ENCODE results near the gene SHB.
"Not testable (repeated sequence)": the region's sequence is repeated elsewhere in the genome, so short reads cannot be mapped to it uniquely, and the experiment has no call there.

Gene SHB

GRCh38 chr9:37916471-37917312 is 152.3 kb downstream of the SHB start:
- Histone ChIP-seq H3K4me1 (ENCODE audit: insufficient read depth, low read length) (peaks cover 13% of the 10 kb centered on the region; the same call in 1 of the 2 replicates), H3K36me3 (ENCODE audit: insufficient read depth, low read depth, low read length) (no peaks in the 10 kb centered on the region), H3K27me3 (ENCODE audit: insufficient read depth, low read length) (no peaks in the 10 kb centered on the region), H3K27ac (ENCODE audit: low read length) (no peak overlapping the region), H3K9ac (ENCODE audit: low read depth, low read length) (no peak overlapping the region), H3K9me3 (ENCODE audit: insufficient read depth, low read depth, low read length) (no peaks in the 10 kb centered on the region), H3K4me3 (ENCODE audit: low read length) (no peak overlapping the region)

GRCh38 chr9:37915911-37916470 is 153.0 kb downstream of the SHB start:
- H3K27ac ChIP-seq (ENCODE audit: low read length), result no peak overlapping the region
- no peak overlapping the region for H3K9ac ChIP-seq (ENCODE audit: low read depth, low read length)
- H3K4me3 ChIP-seq (ENCODE audit: low read length), result no peak overlapping the region
- H3K9me3 ChIP-seq (ENCODE audit: insufficient read depth, low read depth, low read length), result no peaks in the 10 kb centered on the region
- H3K36me3 ChIP-seq (ENCODE audit: insufficient read depth, low read depth, low read length), result no peaks in the 10 kb centered on the region
- H3K4me1 ChIP-seq (ENCODE audit: insufficient read depth, low read length), result peaks cover 13% of the 10 kb centered on the region; the same call in 1 of the 2 replicates
- no peaks in the 10 kb centered on the region for H3K27me3 ChIP-seq (ENCODE audit: insufficient read depth, low read length)

GRCh38 chr9:37914701-37915358 is 154.2 kb downstream of the SHB start:
- Histone ChIP-seq H3K27ac (ENCODE audit: low read length) (no peak overlapping the region), H3K27me3 (ENCODE audit: insufficient read depth, low read length) (no peaks in the 10 kb centered on the region), H3K9me3 (ENCODE audit: insufficient read depth, low read depth, low read length) (no peaks in the 10 kb centered on the region), H3K36me3 (ENCODE audit: insufficient read depth, low read depth, low read length) (no peaks in the 10 kb centered on the region), H3K4me1 (ENCODE audit: insufficient read depth, low read length) (peaks cover 8% of the 10 kb centered on the region; the same call in 1 of the 2 replicates), H3K9ac (ENCODE audit: low read depth, low read length) (no peak overlapping the region), H3K4me3 (ENCODE audit: low read length) (no peak overlapping the region)

GRCh38 chr9:37914154-37914551 is 154.9 kb downstream of the SHB start:
- no peak overlapping the region for H3K9ac ChIP-seq (ENCODE audit: low read depth, low read length)
- H3K27me3 ChIP-seq (ENCODE audit: insufficient read depth, low read length), result no peaks in the 10 kb centered on the region
- H3K9me3 ChIP-seq (ENCODE audit: insufficient read depth, low read depth, low read length), result no peaks in the 10 kb centered on the region
- H3K36me3 ChIP-seq (ENCODE audit: insufficient read depth, low read depth, low read length), result no peaks in the 10 kb centered on the region
- no peak overlapping the region for H3K4me3 ChIP-seq (ENCODE audit: low read length)
- no peak overlapping the region for H3K27ac ChIP-seq (ENCODE audit: low read length)
- peaks cover 4% of the 10 kb centered on the region; the same call in 1 of the 2 replicates for H3K4me1 ChIP-seq (ENCODE audit: insufficient read depth, low read length)

GRCh38 chr9:37913480-37914153 is 155.4 kb downstream of the SHB start:
- Histone ChIP-seq H3K36me3 (ENCODE audit: insufficient read depth, low read depth, low read length) (no peaks in the 10 kb centered on the region), H3K27ac (ENCODE audit: low read length) (no peak overlapping the region), H3K9ac (ENCODE audit: low read depth, low read length) (no peak overlapping the region), H3K27me3 (ENCODE audit: insufficient read depth, low read length) (no peaks in the 10 kb centered on the region), H3K4me3 (ENCODE audit: low read length) (no peak overlapping the region), H3K9me3 (ENCODE audit: insufficient read depth, low read depth, low read length) (no peaks in the 10 kb centered on the region), H3K4me1 (ENCODE audit: insufficient read depth, low read length) (no peaks in the 10 kb centered on the region)

GRCh38 chr9:37911271-37911681 is 157.8 kb downstream of the SHB start:
- Histone ChIP-seq H3K27me3 (ENCODE audit: insufficient read depth, low read length) (no peaks in the 10 kb centered on the region; the same call in 1 of the 2 replicates), H3K36me3 (ENCODE audit: insufficient read depth, low read depth, low read length) (no peaks in the 10 kb centered on the region), H3K27ac (ENCODE audit: low read length) (no peak overlapping the region), H3K4me1 (ENCODE audit: insufficient read depth, low read length) (no peaks in the 10 kb centered on the region), H3K4me3 (ENCODE audit: low read length) (no peak overlapping the region), H3K9ac (ENCODE audit: low read depth, low read length) (no peak overlapping the region), H3K9me3 (ENCODE audit: insufficient read depth, low read depth, low read length) (no peaks in the 10 kb centered on the region)

GRCh38 chr9:37910271-37910670 is 158.8 kb downstream of the SHB start:
- no peak overlapping the region for H3K27ac ChIP-seq (ENCODE audit: low read length)
- H3K27me3 ChIP-seq (ENCODE audit: insufficient read depth, low read length), result peaks cover under 1% of the 10 kb centered on the region; the same call in 1 of the 2 replicates
- H3K9me3 ChIP-seq (ENCODE audit: insufficient read depth, low read depth, low read length), result no peaks in the 10 kb centered on the region
- no peaks in the 10 kb centered on the region for H3K4me1 ChIP-seq (ENCODE audit: insufficient read depth, low read length)
- H3K4me3 ChIP-seq (ENCODE audit: low read length), result no peak overlapping the region
- H3K36me3 ChIP-seq (ENCODE audit: insufficient read depth, low read depth, low read length), result no peaks in the 10 kb centered on the region
- H3K9ac ChIP-seq (ENCODE audit: low read depth, low read length), result no peak overlapping the region

GRCh38 chr9:37909836-37910235 is 159.2 kb downstream of the SHB start:
- H3K9ac ChIP-seq (ENCODE audit: low read depth, low read length), result not testable (repeated sequence)

GRCh38 chr9:37909326-37909725 is 159.7 kb downstream of the SHB start:
- Histone ChIP-seq H3K9ac (ENCODE audit: low read depth, low read length) (no peak overlapping the region), H3K27me3 (ENCODE audit: insufficient read depth, low read length) (peaks cover 6% of the 10 kb centered on the region; the same call in 1 of the 2 replicates), H3K27ac (ENCODE audit: low read length) (no peak overlapping the region)

More at GRCh38 chr9:37909836-37910235, 159.2 kb downstream of the SHB start:
- H3K4me3 ChIP-seq (ENCODE audit: low read length); H3K4me1 ChIP-seq (ENCODE audit: insufficient read depth, low read length); H3K36me3 ChIP-seq (ENCODE audit: insufficient read depth, low read depth, low read length); H3K9me3 ChIP-seq (ENCODE audit: insufficient read depth, low read depth, low read length); H3K27me3 ChIP-seq (ENCODE audit: insufficient read depth, low read length); H3K27ac ChIP-seq (ENCODE audit: low read length): not testable (repeated sequence)

GRCh38 chr9:37908698-37909186 is 160.3 kb downstream of the SHB start:
- Histone ChIP-seq H3K4me3 (ENCODE audit: low read length) (no peak overlapping the region), H3K27ac (ENCODE audit: low read length) (no peak overlapping the region)

More at GRCh38 chr9:37909326-37909725, 159.7 kb downstream of the SHB start:
- Histone ChIP-seq H3K4me1 (ENCODE audit: insufficient read depth, low read length) (no peaks in the 10 kb centered on the region; the same call in 1 of the 2 replicates), H3K9me3 (ENCODE audit: insufficient read depth, low read depth, low read length) (no peaks in the 10 kb centered on the region), H3K36me3 (ENCODE audit: insufficient read depth, low read depth, low read length) (no peaks in the 10 kb centered on the region), H3K4me3 (ENCODE audit: low read length) (no peak overlapping the region)

GRCh38 chr9:37908283-37908682 is 160.7 kb downstream of the SHB start:
- H3K36me3 ChIP-seq (ENCODE audit: insufficient read depth, low read depth, low read length), result no peaks in the 10 kb centered on the region
- H3K4me1 ChIP-seq (ENCODE audit: insufficient read depth, low read length), result no peaks in the 10 kb centered on the region; the same call in 1 of the 2 replicates
- no peak overlapping the region for H3K9ac ChIP-seq (ENCODE audit: low read depth, low read length)
- no peaks in the 10 kb centered on the region for H3K9me3 ChIP-seq (ENCODE audit: insufficient read depth, low read depth, low read length)
- no peak overlapping the region for H3K27ac ChIP-seq (ENCODE audit: low read length)
- H3K4me3 ChIP-seq (ENCODE audit: low read length), result no peak overlapping the region
- peaks cover 6% of the 10 kb centered on the region; the same call in 1 of the 2 replicates for H3K27me3 ChIP-seq (ENCODE audit: insufficient read depth, low read length)

More at GRCh38 chr9:37908698-37909186, 160.3 kb downstream of the SHB start:
- Histone ChIP-seq H3K27me3 (ENCODE audit: insufficient read depth, low read length) (peaks cover 6% of the 10 kb centered on the region; the same call in 1 of the 2 replicates), H3K4me1 (ENCODE audit: insufficient read depth, low read length) (no peaks in the 10 kb centered on the region; the same call in 1 of the 2 replicates), H3K9ac (ENCODE audit: low read depth, low read length) (no peak overlapping the region), H3K9me3 (ENCODE audit: insufficient read depth, low read depth, low read length) (no peaks in the 10 kb centered on the region), H3K36me3 (ENCODE audit: insufficient read depth, low read depth, low read length) (no peaks in the 10 kb centered on the region)

Measured in iPS-20b (cell line).